Neural crest cell (in vitro differentiated cells): ENCODE data around the gene ASIC4. TPM values are rescaled to one million over a fixed set of nuclear protein-coding genes. Genes with fewer than 3 reads are reported as not detected.

Experiments used
- DNase-seq: peaks from one replicate; pipeline ENCODE4 v3.0.0; 2021; ENCODE audit warnings: low read depth, mixed read lengths, low spot score
- H3K27ac Mint-ChIP-seq: one replicate; pipeline ENCODE4 v1.8.0; 2021; ENCODE audit warnings: mild to moderate bottlenecking, mixed read lengths; ENCODE audit not compliant: unreplicated experiment
- H3K27me3 Mint-ChIP-seq: 2 replicates; pipeline ENCODE4 v1.8.0; 2021; ENCODE audit warnings: low read depth, mild to moderate bottlenecking, mixed read lengths
- H3K36me3 Mint-ChIP-seq: 2 replicates; pipeline ENCODE4 v1.8.0; 2021; ENCODE audit warnings: low read depth, mild to moderate bottlenecking, mixed read lengths
- H3K4me1 Mint-ChIP-seq: 2 replicates; pipeline ENCODE4 v1.8.0; 2021; ENCODE audit warnings: mixed read lengths
- H3K4me3 Mint-ChIP-seq: one replicate; pipeline ENCODE4 v1.8.0; 2021; ENCODE audit warnings: mild to moderate bottlenecking, mixed read lengths
- H3K9me3 Mint-ChIP-seq: 2 replicates; pipeline ENCODE4 v1.8.0; 2021; ENCODE audit warnings: mixed read lengths
- total RNA-seq: library from RNA; stranded (reverse); gene quantifications from 2 replicates; pipeline ENCODE4 v1.2.1, GENCODE V29; 2021
- TF ChIP-seq, protein P1 (sequence below): fragments of 200-600 bp; sonication (generic); conservative IDR thresholded peaks from 2 replicates; pipeline ENCODE4 v1.5.0; 2021; ENCODE audit warnings: antibody characterized with exemption, mild to moderate bottlenecking

Gene ASIC4
- total RNA-seq, 1 donor from 2014 or later = 1.0 TPM

GRCh38 chr2:219521066-219521880 is 7.0 kb downstream of the ASIC4 start:
- no peaks in the 10 kb centered on the region for H3K9me3 Mint-ChIP-seq
- TF ChIP-seq, protein P1, sequence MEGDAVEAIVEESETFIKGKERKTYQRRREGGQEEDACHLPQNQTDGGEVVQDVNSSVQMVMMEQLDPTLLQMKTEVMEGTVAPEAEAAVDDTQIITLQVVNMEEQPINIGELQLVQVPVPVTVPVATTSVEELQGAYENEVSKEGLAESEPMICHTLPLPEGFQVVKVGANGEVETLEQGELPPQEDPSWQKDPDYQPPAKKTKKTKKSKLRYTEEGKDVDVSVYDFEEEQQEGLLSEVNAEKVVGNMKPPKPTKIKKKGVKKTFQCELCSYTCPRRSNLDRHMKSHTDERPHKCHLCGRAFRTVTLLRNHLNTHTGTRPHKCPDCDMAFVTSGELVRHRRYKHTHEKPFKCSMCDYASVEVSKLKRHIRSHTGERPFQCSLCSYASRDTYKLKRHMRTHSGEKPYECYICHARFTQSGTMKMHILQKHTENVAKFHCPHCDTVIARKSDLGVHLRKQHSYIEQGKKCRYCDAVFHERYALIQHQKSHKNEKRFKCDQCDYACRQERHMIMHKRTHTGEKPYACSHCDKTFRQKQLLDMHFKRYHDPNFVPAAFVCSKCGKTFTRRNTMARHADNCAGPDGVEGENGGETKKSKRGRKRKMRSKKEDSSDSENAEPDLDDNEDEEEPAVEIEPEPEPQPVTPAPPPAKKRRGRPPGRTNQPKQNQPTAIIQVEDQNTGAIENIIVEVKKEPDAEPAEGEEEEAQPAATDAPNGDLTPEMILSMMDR = peak; percentile 72
- H3K4me1 Mint-ChIP-seq = peaks cover 61% of the 10 kb centered on the region
- no peak for DNase-seq
- peak overlapping the region; percentile 64 for H3K4me3 Mint-ChIP-seq
- H3K27ac Mint-ChIP-seq = no peak overlapping the region
- H3K27me3 Mint-ChIP-seq = peaks cover 50% of the 10 kb centered on the region
- no peaks in the 10 kb centered on the region for H3K36me3 Mint-ChIP-seq

DNA sequence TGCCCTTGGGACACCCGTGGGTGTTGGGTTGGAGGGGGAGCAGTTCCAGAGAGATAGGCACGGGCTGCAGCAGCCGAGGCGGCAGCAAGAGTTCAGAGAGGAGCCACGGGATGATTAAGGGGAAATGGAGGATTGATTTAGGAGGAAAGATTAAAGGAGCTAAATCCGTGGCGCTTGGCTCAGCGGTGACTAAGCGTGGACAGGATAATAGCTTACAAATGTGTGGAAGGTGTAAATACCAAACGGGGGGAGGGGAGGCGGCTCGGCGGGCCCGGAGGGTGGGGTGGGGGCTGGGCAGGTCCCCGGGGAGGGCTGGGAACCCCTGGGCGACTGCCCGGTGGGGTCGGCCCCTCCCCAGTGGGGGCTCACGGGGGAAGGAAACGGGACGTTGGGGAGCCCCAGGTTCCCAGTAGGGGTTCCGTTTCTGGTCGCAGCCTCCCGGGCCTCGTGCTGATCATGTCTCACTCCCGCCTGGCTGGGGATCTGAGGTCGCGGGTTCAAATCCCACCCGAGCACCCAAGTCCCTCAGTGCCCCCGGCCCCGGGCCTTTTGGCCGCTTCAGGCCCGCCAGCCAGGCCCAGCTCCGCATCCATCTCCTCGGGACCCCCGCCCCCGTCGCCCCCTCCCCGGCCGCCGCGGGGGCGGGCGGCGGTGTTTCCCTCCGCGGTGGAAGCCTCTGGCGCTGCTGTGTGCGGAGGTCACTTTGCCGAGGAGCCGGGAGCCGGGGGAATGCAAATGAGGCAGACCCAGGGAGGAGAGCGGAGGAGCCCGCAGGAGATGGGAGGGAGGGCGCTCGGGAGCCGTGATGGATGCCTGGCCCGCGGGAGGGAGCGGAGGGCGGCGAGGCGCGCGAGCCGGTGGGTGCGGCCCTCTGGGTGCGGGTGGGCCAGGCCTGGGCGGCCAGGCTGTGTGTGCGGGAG is 8.1 kb downstream of the ASIC4 start:
- H3K4me3 Mint-ChIP-seq = peak overlapping the region; percentile 39
- H3K4me1 Mint-ChIP-seq = peaks cover 61% of the 10 kb centered on the region
- TF ChIP-seq, protein P1 = no peak
- peak; percentile 60 for DNase-seq
- H3K27me3 Mint-ChIP-seq = peaks cover 48% of the 10 kb centered on the region
- H3K36me3 Mint-ChIP-seq = no peaks in the 10 kb centered on the region
- H3K9me3 Mint-ChIP-seq = no peaks in the 10 kb centered on the region
- H3K27ac Mint-ChIP-seq = no peak overlapping the region

DNA sequence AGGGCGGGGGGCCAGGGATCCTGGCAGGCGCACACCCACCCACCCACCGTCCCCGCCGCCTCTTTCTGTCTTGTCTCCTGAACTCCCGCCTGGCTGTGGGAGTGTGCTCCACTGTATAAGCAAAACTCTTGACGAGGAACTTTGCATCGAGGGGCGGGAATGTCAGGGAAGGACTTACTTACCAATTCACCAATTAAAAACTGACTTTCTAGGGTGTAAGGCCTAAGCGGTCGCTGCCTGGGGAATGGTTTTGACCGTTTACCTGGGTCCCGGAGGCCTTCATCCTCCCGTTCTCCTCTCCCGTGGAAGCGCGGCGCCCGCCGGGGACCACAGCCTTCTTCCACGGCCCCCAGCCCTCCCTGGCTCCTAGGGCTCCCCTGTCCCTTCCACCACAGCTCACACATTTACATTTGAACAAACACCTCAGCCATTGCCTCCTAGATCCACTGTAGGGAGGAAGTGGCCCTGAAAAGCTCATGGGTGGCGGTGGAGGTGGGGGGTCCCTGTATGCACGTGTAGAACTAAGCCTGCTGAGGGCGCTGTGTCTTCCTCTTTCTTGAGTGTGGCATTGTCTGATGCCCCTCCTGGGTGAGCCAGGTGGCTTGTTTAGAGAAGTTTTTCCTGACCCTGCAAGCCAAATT is 8.9 kb downstream of the ASIC4 start:
- TF ChIP-seq, protein P1 = no peak
- Mint-ChIP-seq H3K27me3 (peaks cover 46% of the 10 kb centered on the region), H3K27ac (no peak overlapping the region), H3K4me3 (peak overlapping the region; percentile 34), H3K36me3 (no peaks in the 10 kb centered on the region), H3K9me3 (no peaks in the 10 kb centered on the region), H3K4me1 (peaks cover 59% of the 10 kb centered on the region)
- no peak for DNase-seq

DNA sequence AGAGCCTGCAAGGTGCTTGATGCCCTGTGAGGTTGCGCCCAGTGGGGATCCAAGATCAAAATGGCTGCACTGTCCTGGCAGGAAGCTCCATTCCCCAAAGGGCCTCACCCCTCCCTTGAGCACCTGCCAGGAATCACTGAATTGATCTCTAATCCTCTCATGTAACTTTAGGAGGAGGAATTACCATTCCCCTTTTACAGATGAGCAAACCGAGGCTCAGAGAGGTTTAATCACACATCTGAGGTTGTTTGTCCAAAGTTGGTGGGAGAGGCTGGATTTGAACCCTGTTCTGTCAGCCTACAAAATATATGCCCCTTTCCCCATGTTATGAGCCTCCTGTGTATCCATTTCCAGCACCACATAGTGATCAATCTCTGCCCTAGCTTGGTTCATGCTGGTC is 10.5 kb downstream of the ASIC4 start:
- peaks cover 58% of the 10 kb centered on the region for H3K27me3 Mint-ChIP-seq

More for the DNA sequence above, 10.5 kb downstream of the ASIC4 start:
- no peak for DNase-seq
- TF ChIP-seq, protein P1 = no peak
- Mint-ChIP-seq H3K4me1 (peaks cover 54% of the 10 kb centered on the region), H3K4me3 (no peak overlapping the region), H3K36me3 (no peaks in the 10 kb centered on the region), H3K27ac (no peak overlapping the region), H3K9me3 (no peaks in the 10 kb centered on the region)
